K562 (cell line): ENCODE measurements around the gene P2RY4.

Source experiments
- CCAR2 ChIP-seq: fragments of 200-400 bp; formaldehyde crosslinking; IDR thresholded peaks from 2 replicates; pipeline ENCODE4 v1.6.1; 2017; ENCODE audit warnings: mild to moderate bottlenecking, low read depth, low read length
- CHD2 ChIP-seq: IDR thresholded peaks from 2 replicates; pipeline ENCODE4 v1.6.1; 2011; ENCODE audit warnings: low read depth, low read length
- EZH2 ChIP-seq: IDR thresholded peaks from 2 replicates; pipeline ENCODE4 v1.6.1; 2012; ENCODE audit warnings: low read depth, mild to moderate bottlenecking, inconsistent platforms, low read length, borderline replicate concordance
- SIRT6 ChIP-seq: IDR thresholded peaks from one replicate; pipeline ENCODE4 v1.6.1; 2012; ENCODE audit warnings: low read depth, mild to moderate bottlenecking, control low read depth, inconsistent platforms, low read length, moderate library complexity
- SP1 ChIP-seq: sonication (generic); formaldehyde crosslinking; IDR thresholded peaks from 2 replicates; pipeline ENCODE4 v1.8.1; 2022; ENCODE audit warnings: mild to moderate bottlenecking, missing genetic modification reagents
- ZNF143 ChIP-seq: sonication (generic); formaldehyde crosslinking; IDR thresholded peaks from 2 replicates; pipeline ENCODE4 v1.9.0; 2022; ENCODE audit warnings: mild to moderate bottlenecking, missing genetic modification reagents
- TF ChIP-seq, protein P1 (sequence below), 3 experiments: IDR thresholded peaks in 2 of 3; conservative IDR thresholded peaks in 1 of 3; 2 replicates each; pipeline ENCODE4 v1.5.1; 2011 to 2012; ENCODE audit warnings: low read length in 3 of 3, mild to moderate bottlenecking in 3 of 3, control low read depth in 2 of 3, improper control_type of control experiment in 1 of 3, inconsistent platforms in 1 of 3, low read depth in 1 of 3, mixed read lengths in 1 of 3, moderate library complexity in 1 of 3; ENCODE audit not compliant: insufficient read depth in 2 of 3
- TF ChIP-seq, protein P2 (sequence below): sonication (generic); formaldehyde crosslinking; IDR thresholded peaks from 2 replicates; pipeline ENCODE4 v1.8.1; 2022; ENCODE audit warnings: missing genetic modification reagents
- TF ChIP-seq, protein P3 (sequence below): fragments of 250-450 bp; sonication (Bioruptor Pico); IDR thresholded peaks from 2 replicates; pipeline ENCODE4 v1.8.0; 2021; ENCODE audit warnings: moderate library complexity, mild to moderate bottlenecking, inconsistent platforms
- TF ChIP-seq, protein P4 (sequence below): IDR thresholded peaks from 2 replicates; pipeline ENCODE4 v1.6.1; 2011; ENCODE audit not compliant: insufficient read length; ENCODE audit errors: extremely low read depth
- TF ChIP-seq, protein P5 (sequence below): fragments of 450-650 bp; formaldehyde crosslinking; IDR thresholded peaks from 2 replicates; pipeline ENCODE4 v1.4.0; 2020; ENCODE audit warnings: mild to moderate bottlenecking

DNA sequence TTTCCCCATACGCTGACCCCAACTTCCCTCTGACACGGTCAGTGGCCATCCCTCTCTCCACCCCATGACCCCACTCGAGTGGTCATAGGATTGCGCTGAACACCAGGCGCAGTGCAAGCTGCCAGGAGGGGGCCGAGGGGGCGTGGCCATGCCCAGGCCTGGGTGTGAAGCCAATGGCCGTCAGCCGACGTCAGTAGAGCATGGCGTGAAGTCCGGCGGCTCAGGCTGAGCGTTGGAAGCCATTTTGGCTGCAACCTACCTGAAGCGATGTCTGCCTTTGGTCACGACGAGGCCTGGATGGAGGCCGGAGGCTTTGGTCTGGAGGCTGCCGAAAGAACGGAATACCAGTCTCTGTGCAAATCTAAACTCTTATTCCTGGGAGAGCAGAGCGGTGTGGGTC is 21.9 kb upstream of the P2RY4 start, which contains the start of gene RAB41:
- TF ChIP-seq, protein P1, sequence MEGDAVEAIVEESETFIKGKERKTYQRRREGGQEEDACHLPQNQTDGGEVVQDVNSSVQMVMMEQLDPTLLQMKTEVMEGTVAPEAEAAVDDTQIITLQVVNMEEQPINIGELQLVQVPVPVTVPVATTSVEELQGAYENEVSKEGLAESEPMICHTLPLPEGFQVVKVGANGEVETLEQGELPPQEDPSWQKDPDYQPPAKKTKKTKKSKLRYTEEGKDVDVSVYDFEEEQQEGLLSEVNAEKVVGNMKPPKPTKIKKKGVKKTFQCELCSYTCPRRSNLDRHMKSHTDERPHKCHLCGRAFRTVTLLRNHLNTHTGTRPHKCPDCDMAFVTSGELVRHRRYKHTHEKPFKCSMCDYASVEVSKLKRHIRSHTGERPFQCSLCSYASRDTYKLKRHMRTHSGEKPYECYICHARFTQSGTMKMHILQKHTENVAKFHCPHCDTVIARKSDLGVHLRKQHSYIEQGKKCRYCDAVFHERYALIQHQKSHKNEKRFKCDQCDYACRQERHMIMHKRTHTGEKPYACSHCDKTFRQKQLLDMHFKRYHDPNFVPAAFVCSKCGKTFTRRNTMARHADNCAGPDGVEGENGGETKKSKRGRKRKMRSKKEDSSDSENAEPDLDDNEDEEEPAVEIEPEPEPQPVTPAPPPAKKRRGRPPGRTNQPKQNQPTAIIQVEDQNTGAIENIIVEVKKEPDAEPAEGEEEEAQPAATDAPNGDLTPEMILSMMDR (IDR thresholded peaks at IDR 0.05 in 2 of 3, conservative IDR thresholded peaks at IDR 0.05 in 1 of 3; ENCODE audit: insufficient read depth in 2 of 3, low read depth in 1 of 3, low read length in 3 of 3): no peak
- no peak for TF ChIP-seq CHD2
- TF ChIP-seq, protein P2, sequence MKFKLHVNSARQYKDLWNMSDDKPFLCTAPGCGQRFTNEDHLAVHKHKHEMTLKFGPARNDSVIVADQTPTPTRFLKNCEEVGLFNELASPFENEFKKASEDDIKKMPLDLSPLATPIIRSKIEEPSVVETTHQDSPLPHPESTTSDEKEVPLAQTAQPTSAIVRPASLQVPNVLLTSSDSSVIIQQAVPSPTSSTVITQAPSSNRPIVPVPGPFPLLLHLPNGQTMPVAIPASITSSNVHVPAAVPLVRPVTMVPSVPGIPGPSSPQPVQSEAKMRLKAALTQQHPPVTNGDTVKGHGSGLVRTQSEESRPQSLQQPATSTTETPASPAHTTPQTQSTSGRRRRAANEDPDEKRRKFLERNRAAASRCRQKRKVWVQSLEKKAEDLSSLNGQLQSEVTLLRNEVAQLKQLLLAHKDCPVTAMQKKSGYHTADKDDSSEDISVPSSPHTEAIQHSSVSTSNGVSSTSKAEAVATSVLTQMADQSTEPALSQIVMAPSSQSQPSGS (CRISPR knock-in tag): no peak
- TF ChIP-seq, protein P3, sequence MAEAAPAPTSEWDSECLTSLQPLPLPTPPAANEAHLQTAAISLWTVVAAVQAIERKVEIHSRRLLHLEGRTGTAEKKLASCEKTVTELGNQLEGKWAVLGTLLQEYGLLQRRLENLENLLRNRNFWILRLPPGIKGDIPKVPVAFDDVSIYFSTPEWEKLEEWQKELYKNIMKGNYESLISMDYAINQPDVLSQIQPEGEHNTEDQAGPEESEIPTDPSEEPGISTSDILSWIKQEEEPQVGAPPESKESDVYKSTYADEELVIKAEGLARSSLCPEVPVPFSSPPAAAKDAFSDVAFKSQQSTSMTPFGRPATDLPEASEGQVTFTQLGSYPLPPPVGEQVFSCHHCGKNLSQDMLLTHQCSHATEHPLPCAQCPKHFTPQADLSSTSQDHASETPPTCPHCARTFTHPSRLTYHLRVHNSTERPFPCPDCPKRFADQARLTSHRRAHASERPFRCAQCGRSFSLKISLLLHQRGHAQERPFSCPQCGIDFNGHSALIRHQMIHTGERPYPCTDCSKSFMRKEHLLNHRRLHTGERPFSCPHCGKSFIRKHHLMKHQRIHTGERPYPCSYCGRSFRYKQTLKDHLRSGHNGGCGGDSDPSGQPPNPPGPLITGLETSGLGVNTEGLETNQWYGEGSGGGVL (CRISPR knock-in tag): no peak
- TF ChIP-seq CCAR2: no peak
- TF ChIP-seq EZH2: no peak
- TF ChIP-seq, protein P4, sequence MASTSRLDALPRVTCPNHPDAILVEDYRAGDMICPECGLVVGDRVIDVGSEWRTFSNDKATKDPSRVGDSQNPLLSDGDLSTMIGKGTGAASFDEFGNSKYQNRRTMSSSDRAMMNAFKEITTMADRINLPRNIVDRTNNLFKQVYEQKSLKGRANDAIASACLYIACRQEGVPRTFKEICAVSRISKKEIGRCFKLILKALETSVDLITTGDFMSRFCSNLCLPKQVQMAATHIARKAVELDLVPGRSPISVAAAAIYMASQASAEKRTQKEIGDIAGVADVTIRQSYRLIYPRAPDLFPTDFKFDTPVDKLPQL: no peak
- no peak for TF ChIP-seq ZNF143 (CRISPR knock-in tag)
- TF ChIP-seq, protein P5, sequence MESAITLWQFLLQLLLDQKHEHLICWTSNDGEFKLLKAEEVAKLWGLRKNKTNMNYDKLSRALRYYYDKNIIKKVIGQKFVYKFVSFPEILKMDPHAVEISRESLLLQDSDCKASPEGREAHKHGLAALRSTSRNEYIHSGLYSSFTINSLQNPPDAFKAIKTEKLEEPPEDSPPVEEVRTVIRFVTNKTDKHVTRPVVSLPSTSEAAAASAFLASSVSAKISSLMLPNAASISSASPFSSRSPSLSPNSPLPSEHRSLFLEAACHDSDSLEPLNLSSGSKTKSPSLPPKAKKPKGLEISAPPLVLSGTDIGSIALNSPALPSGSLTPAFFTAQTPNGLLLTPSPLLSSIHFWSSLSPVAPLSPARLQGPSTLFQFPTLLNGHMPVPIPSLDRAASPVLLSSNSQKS: no peak
- TF ChIP-seq SP1 (CRISPR knock-in tag): no peak
- TF ChIP-seq SIRT6: no peak
